Parathyroid adenoma (tissue), 2 donors: ENCODE measurements around the gene DEF6.
A peak's percentile ranks its signal among the peaks of the same experiment; 100 is the strongest.

Source experiments
- H2AFZ ChIP-seq: fragments of 300-600 bp; sonication (generic); one replicate; pipeline ENCODE4 v1.7.0; 2017; ENCODE audit warnings: antibody characterized with exemption, mild to moderate bottlenecking
- H3K27ac ChIP-seq: fragments of 300-600 bp; sonication (generic); one replicate; pipeline ENCODE4 v1.7.0; 2017
- H3K27me3 ChIP-seq: fragments of 300-600 bp; sonication (generic); one replicate; pipeline ENCODE4 v1.7.0; 2017; ENCODE audit warnings: low read length; ENCODE audit not compliant: control insufficient read depth, insufficient read depth
- H3K36me3 ChIP-seq: fragments of 300-600 bp; sonication (generic); one replicate; pipeline ENCODE4 v1.7.0; 2017; ENCODE audit warnings: low read length; ENCODE audit not compliant: control insufficient read depth, insufficient read depth
- H3K4me1 ChIP-seq: fragments of 300-600 bp; sonication (generic); one replicate; pipeline ENCODE4 v1.7.0; 2017; ENCODE audit warnings: control low read depth
- H3K4me2 ChIP-seq: fragments of 300-600 bp; sonication (generic); one replicate; pipeline ENCODE4 v1.7.0; 2017; ENCODE audit warnings: low read length
- H3K4me3 ChIP-seq: fragments of 300-600 bp; sonication (generic); one replicate; pipeline ENCODE4 v1.7.0; 2017; ENCODE audit warnings: low read depth, low read length
- H3K79me2 ChIP-seq: fragments of 300-600 bp; sonication (generic); one replicate; pipeline ENCODE4 v1.7.0; 2017; ENCODE audit warnings: control low read depth
- H3K9ac ChIP-seq: fragments of 300-600 bp; sonication (generic); one replicate; pipeline ENCODE4 v1.7.0; 2017; ENCODE audit warnings: mild to moderate bottlenecking
- H3K9me3 ChIP-seq: fragments of 300-600 bp; sonication (generic); one replicate; pipeline ENCODE4 v1.7.0; 2017; ENCODE audit warnings: low read length; ENCODE audit not compliant: control insufficient read depth
- CTCF ChIP-seq: fragments of 300-600 bp; sonication (generic); IDR thresholded peaks from one replicate; pipeline ENCODE4 v1.7.0; 2017; ENCODE audit warnings: antibody characterized with exemption, mild to moderate bottlenecking
- donor health status: primary hyperparathyroidism.

Gene DEF6

DNA sequence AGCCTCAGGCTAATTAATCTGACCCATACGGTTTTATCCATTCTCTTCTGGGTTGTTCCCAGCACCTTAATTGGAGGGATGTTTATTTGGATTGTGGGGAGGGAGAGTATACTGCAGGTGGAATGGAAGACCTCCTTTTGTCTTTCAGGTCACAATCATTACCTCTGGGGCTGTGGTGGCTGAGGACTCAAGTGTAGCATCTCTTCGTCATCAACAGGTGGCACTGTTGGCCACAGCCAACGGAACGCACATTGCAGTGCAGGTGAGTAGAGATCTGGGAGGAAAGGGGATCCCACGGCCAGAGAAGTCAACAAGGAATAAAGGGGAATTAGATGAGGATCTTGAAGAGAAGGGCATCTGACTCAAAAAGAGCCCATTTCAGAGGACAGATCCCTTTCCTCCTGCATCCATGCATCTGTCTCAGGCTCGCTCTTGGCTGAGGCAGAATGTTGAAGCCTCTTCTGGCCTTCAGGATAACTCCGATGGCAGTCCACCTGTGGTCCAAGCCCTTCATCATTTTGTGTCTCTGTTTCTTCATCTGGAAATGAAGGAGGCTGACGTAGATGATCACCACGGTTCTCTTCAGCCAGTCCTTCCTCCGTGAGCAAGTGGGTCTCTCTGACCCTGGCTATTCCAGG lies 3.2 kb upstream of the DEF6 start:
- TF ChIP-seq CTCF, result peak; percentile 41
- Histone ChIP-seq H3K9me3 (no peaks in the 10 kb centered on the region), H3K4me3 (no peak overlapping the region), H3K27ac (no peak overlapping the region), H3K4me2 (no peak overlapping the region), H3K9ac (no peak overlapping the region), H3K36me3 (no peaks in the 10 kb centered on the region), H2AFZ (no peak overlapping the region), H3K27me3 (no peaks in the 10 kb centered on the region), H3K79me2 (no peaks in the 10 kb centered on the region), H3K4me1 (peaks cover 15% of the 10 kb centered on the region)

DNA sequence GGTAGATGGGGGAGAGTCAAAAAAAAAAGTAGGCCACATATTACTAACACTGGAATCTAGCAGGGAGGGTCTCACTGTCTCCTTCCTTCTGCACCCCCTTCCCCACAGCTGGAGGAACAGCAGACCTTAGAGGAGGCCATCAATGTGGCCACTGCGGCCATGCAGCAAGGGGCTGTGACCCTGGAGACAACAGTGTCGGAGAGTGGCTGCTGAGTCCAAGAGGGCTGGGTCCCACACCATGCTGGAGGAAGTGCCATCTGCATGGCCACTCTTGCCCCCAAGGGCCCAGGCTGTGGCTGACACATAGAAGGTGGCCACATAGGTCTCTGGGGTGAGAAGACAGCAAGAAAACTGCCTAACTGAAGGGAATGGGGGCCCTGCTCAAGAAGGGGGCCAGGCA lies 2.6 kb upstream of the DEF6 start:
- Histone ChIP-seq H3K27me3 (no peaks in the 10 kb centered on the region), H3K4me2 (no peak overlapping the region), H3K4me1 (peaks cover 9% of the 10 kb centered on the region), H3K9ac (no peak overlapping the region), H3K36me3 (no peaks in the 10 kb centered on the region), H3K4me3 (no peak overlapping the region), H3K79me2 (no peaks in the 10 kb centered on the region), H2AFZ (no peak overlapping the region), H3K9me3 (no peaks in the 10 kb centered on the region), H3K27ac (no peak overlapping the region)
- no peak for TF ChIP-seq CTCF

DNA sequence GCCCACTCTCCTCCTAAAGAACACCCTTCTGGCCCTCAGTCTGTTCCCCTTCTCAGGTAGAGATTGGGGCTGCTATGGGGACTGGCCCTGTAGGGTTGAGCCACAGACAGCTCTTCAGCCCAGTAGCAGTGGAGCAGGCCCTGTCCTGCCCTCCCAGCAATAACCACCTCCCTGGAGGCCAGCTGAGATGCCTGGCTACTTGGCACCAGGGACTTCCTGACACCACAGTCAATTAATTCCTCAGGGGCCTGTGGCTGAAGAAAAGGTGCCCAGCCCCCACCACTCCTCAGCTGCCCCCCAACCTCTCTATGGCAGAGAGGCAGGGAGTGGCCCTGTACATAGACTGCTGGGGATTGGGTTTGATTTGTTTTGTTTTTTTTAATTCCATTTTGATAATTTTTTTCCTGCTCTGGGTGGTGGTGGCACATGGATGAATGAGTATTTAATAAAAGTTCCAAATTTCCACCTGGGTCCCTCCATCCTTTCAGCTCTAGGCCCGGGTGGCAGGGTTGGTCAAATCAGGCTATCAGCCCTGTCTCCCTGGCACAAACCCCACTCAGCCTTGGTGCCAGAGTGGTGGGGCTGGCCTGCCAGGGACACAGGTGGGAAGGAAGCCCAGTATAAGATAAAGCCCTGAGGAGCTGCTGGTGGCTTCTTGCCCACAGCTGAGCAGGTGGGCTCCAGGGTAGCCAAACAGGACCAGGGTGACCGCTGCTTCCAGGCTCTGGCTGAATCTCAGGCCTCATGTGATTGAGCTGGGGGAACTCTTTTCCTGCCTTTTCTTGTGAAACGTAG lies 1.9 kb upstream of the DEF6 start:
- H3K36me3 ChIP-seq, result no peaks in the 10 kb centered on the region
- no peaks in the 10 kb centered on the region for H3K79me2 ChIP-seq
- no peak overlapping the region for H3K27ac ChIP-seq
- H3K9ac ChIP-seq, result no peak overlapping the region
- peaks cover 9% of the 10 kb centered on the region for H3K4me1 ChIP-seq
- H3K4me3 ChIP-seq, result no peak overlapping the region
- H2AFZ ChIP-seq, result no peak overlapping the region
- TF ChIP-seq CTCF, result no peak
- no peak overlapping the region for H3K4me2 ChIP-seq
- H3K27me3 ChIP-seq, result no peaks in the 10 kb centered on the region
- H3K9me3 ChIP-seq, result no peaks in the 10 kb centered on the region

DNA sequence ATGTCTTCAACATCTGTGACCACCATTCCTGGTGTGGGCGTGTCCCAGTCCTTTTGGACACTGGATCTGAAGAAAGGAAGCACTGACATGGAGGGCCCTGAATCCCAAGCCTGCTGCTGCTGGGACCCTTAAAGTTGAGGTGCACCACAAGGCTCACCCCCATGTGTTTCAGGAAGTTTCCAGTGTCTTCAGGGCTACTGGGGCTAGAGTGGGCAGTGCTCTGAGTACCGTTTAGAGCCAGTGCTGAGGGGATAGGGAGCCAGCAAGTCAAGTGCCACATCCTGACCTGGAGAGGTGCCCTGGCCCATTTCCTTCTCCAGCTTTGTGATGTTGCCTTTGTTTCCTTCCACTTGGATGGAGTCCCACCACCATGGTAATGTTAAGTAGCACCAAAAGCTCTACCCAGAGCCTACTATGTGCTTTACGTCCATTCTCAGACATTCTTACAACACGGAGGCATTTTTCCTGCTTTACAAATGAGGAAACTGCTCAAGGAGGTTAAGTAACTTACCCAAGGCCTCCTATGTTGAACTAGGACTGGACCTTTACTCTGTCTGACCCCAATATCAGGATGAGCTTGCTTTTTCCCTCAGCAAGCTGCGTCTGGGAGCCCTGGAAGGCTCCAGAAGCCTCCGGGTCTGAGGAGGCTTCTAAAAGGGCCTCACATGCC lies 552 bp upstream of the DEF6 start:
- H3K27ac ChIP-seq, result no peak overlapping the region
- no peaks in the 10 kb centered on the region for H3K79me2 ChIP-seq
- H3K4me3 ChIP-seq, result no peak overlapping the region
- H3K27me3 ChIP-seq, result no peaks in the 10 kb centered on the region
- H3K4me1 ChIP-seq, result peaks cover 9% of the 10 kb centered on the region
- no peaks in the 10 kb centered on the region for H3K36me3 ChIP-seq
- TF ChIP-seq CTCF, result no peak
- H3K9ac ChIP-seq, result no peak overlapping the region
- no peaks in the 10 kb centered on the region for H3K9me3 ChIP-seq
- H2AFZ ChIP-seq, result peak overlapping the region; percentile 20
- no peak overlapping the region for H3K4me2 ChIP-seq
